Calu3 (cell line): ENCODE results near the gene NMNAT3. TPM values are rescaled to one million over a fixed set of nuclear protein-coding genes. Genes with fewer than 3 reads are reported as not detected.

Experiments used
- BruUV-seq: library from RNA; stranded (reverse); fragments of 400-500 nt; replicated peaks from 2 replicates; lab custom pipeline; 2021; lab: Mats Ljungman, UMichigan
- CTCF ChIA-PET: fragments of 300-600 bp; sonication (Branson Sonifier 250); formaldehyde crosslinking; loops from one replicate; lab custom pipeline; 2022; ENCODE audit warnings: antibody characterized with exemption; lab: Charles Lee
- DNase-seq: peaks from one replicate; pipeline ENCODE4 v3.0.0; 2022
- H3K27ac Mint-ChIP-seq: one replicate; pipeline ENCODE4 v1.8.0; 2022; ENCODE audit warnings: mixed read lengths; ENCODE audit not compliant: unreplicated experiment
- H3K27me3 Mint-ChIP-seq: one replicate; pipeline ENCODE4 v1.8.0; 2022; ENCODE audit warnings: mixed read lengths; ENCODE audit not compliant: unreplicated experiment
- H3K36me3 Mint-ChIP-seq: one replicate; pipeline ENCODE4 v1.8.0; 2022; ENCODE audit warnings: mild to moderate bottlenecking, moderate library complexity, mixed read lengths; ENCODE audit not compliant: insufficient read depth, unreplicated experiment
- H3K4me1 Mint-ChIP-seq: one replicate; pipeline ENCODE4 v1.8.0; 2022; ENCODE audit warnings: mild to moderate bottlenecking, low read depth, mixed read lengths; ENCODE audit not compliant: unreplicated experiment
- H3K4me3 Mint-ChIP-seq: one replicate; pipeline ENCODE4 v1.8.0; 2022; ENCODE audit warnings: mild to moderate bottlenecking, low read depth, moderate library complexity, mixed read lengths; ENCODE audit not compliant: unreplicated experiment
- H3K9me3 Mint-ChIP-seq: one replicate; pipeline ENCODE4 v1.8.0; 2022; ENCODE audit warnings: low read depth, mixed read lengths; ENCODE audit not compliant: unreplicated experiment
- intact Hi-C: fragments of 100-400 bp; cut with micrococcal nuclease; formaldehyde crosslinking; loops from one replicate; pipeline ENCODE4 v1.10.0; 2022; ENCODE audit not compliant: unreplicated experiment
- total RNA-seq: library from RNA; stranded (reverse); gene quantifications from 2 replicates; pipeline ENCODE4 v1.2.3, GENCODE V29; 2022
- TF ChIP-seq, protein P1 (sequence below): fragments of 200-600 bp; IDR thresholded peaks from one replicate; pipeline ENCODE4 v1.8.0; 2022; ENCODE audit warnings: antibody characterized with exemption; ENCODE audit not compliant: unreplicated experiment

The NMNAT3 gene
- total RNA-seq, 1 experiment from 2014 or later = 7.2 TPM

DNA sequence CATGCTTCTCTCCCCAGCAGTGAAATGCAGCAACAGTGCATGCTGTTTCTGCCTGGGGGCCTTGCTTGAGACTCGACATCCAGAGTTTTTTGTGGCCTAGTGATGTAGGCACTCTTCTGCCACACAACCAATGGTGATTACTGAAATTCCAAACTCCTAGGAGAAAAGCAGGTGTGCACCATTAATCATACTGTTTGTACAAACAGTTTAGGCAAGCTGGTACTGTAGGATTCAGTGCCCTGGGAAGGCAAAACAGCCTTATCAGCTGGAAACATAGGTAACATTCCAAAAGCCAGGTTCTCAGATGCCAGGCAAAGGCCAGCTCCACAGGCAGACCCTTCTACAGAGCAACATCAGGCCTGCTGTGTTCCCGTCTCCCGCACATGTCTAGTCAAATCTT lies 120.7 kb downstream of the NMNAT3 start:
- Mint-ChIP-seq H3K36me3 (no peaks in the 10 kb centered on the region), H3K4me3 (no peak overlapping the region), H3K27ac (no peak overlapping the region), H3K27me3 (peaks cover 17% of the 10 kb centered on the region), H3K4me1 (peaks cover 33% of the 10 kb centered on the region), H3K9me3 (no peaks in the 10 kb centered on the region)
- BruUV-seq = no TSS peak
- TF ChIP-seq, protein P1, sequence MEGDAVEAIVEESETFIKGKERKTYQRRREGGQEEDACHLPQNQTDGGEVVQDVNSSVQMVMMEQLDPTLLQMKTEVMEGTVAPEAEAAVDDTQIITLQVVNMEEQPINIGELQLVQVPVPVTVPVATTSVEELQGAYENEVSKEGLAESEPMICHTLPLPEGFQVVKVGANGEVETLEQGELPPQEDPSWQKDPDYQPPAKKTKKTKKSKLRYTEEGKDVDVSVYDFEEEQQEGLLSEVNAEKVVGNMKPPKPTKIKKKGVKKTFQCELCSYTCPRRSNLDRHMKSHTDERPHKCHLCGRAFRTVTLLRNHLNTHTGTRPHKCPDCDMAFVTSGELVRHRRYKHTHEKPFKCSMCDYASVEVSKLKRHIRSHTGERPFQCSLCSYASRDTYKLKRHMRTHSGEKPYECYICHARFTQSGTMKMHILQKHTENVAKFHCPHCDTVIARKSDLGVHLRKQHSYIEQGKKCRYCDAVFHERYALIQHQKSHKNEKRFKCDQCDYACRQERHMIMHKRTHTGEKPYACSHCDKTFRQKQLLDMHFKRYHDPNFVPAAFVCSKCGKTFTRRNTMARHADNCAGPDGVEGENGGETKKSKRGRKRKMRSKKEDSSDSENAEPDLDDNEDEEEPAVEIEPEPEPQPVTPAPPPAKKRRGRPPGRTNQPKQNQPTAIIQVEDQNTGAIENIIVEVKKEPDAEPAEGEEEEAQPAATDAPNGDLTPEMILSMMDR = no peak
- CTCF ChIA-PET = no interaction called here
- no peak for DNase-seq
- intact Hi-C loops = no loop called here

DNA sequence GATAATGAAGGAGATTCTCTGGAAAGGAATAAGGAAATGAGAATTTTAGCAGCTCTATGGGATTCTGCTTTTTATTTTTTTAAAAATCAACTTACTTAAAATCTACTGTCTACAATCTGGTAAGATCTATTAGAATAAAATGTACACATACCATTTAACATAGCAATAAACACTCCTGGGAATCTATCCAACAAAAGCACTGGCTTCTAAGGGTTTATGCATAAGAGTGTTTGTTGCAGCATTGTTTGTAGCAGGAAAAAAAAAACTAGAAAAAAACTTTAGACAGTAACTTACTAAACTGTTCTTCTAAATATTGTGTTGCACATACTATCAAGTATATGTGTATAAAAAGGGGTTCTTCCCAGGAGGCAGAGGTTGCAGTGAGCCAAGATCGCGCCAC lies 122.5 kb downstream of the NMNAT3 start:
- intact Hi-C loops = no loop called here
- BruUV-seq = no TSS peak
- Mint-ChIP-seq H3K4me1 (peaks cover 20% of the 10 kb centered on the region), H3K4me3 (no peak overlapping the region), H3K27ac (no peak overlapping the region), H3K36me3 (no peaks in the 10 kb centered on the region), H3K9me3 (no peaks in the 10 kb centered on the region), H3K27me3 (peaks cover 17% of the 10 kb centered on the region)
- DNase-seq = no peak
- CTCF ChIA-PET = no interaction called here
- TF ChIP-seq, protein P1 = no peak

DNA sequence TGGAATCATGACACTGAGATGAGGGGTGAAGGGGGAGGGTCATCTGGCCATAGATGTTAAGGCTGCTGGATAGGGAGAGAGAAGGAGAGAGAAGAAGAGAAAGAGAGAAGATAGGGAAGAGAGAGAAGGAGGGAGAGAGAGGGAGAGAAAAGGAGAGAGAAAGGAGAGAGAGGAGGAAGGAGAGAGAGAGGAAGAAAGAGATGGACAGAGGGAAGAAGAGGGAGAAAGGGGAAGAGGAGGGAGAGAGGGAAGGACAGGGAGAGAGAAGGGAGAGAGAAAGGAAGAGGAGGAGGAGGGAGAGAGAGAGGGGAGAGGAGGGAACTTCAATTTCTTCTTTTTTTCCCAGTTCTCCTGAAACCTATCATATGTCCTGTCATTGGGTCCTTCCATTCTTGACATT lies 123.1 kb downstream of the NMNAT3 start:
- Mint-ChIP-seq H3K27ac (no peak overlapping the region), H3K36me3 (no peaks in the 10 kb centered on the region), H3K4me1 (peaks cover 15% of the 10 kb centered on the region), H3K4me3 (no peak overlapping the region), H3K9me3 (no peaks in the 10 kb centered on the region), H3K27me3 (peaks cover 17% of the 10 kb centered on the region)
- no peak for DNase-seq
- no TSS peak for BruUV-seq
- intact Hi-C loops = no loop called here
- CTCF ChIA-PET = no interaction called here
- TF ChIP-seq, protein P1 = no peak

DNA sequence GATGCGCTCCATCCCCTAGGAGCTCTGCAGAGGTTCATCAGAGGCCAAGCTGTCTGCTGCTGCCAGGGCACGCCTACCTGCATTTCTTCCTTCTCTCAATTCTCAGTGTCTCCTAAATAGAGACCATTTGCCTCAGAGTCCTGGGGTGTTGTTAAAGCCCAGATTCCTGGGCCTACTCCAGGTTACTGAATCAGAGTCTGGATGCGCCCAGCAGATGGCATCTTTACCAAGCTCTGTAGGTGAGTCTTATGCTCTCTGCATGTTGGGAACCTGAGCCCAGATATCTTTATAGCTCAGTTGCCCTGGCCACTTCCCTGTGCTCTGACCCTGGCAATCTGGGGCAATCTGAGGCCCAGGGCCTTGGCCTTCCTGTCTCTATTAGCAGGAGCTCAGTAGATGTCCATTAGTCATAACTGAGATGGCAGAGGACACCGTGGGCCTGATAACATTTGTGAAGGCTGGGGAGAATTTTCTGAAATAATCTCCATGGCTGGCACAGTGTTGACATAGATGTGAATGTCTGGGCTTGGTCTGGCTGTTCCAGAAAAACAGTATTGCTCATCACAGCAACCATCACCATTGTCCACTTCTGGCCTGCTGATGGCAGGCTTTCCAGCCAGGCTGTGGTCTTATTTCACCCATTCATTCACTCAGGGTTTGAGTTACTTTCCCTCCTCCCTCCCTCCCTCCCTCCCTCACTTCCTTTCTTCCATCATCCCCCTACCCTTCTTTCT lies 125.0 kb downstream of the NMNAT3 start:
- TF ChIP-seq, protein P1 = no peak
- Mint-ChIP-seq H3K9me3 (peaks cover 2% of the 10 kb centered on the region), H3K4me1 (peaks cover 20% of the 10 kb centered on the region), H3K36me3 (no peaks in the 10 kb centered on the region), H3K4me3 (no peak overlapping the region), H3K27me3 (peaks cover 17% of the 10 kb centered on the region), H3K27ac (no peak overlapping the region)
- DNase-seq = no peak
- CTCF ChIA-PET = no interaction called here
- intact Hi-C loops = no loop called here
- no TSS peak for BruUV-seq
